GM19467 (cell line): Measurements from ENCODE around the gene NPEPPS.

Experiments
- ATAC-seq: cut with Tn5 transposase; IDR thresholded peaks from one replicate; pipeline ENCODE4 v1.9.1; 2021; ENCODE audit warnings: mild to moderate bottlenecking, moderate library complexity; ENCODE audit not compliant: unreplicated experiment

The NPEPPS gene

DNA sequence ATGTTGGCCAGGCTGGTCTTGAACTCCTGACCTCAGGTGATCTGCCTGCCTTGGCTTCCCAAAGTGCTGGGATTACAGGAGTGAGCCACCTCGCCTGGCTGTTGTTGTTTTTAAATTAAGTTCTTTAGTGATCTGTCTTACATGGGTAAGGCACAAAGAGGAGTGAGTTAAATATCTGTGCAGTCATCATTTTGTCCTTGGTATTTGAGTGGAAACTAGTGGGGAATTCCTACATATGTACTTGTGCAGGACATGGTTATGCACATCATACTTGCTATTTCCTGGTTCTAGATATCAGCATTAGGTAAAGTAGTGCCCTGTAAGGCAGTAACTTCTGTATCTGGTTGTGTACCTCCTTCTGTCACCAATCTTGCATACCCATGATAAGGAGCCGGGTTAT lies 122.5 kb downstream of the NPEPPS start:
- no peak for ATAC-seq

DNA sequence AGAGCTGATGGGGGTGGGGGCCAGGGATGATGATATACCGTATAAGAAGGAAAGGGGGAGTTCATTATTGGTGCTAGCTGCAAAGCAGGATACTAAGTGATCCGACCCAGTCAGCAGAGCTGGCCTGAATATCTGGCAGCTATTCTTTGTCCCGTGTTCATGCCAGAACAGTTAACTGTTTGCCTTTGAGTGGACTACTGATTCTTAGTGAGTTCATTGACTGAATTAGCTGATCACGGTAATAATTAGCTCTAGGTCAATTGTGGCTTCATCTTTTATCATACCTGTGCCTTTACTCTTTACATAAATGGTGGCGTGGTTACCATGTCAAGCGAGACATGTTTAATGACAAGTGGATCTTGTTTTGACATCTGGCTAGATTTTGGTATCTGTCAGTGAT lies 124.1 kb downstream of the NPEPPS start:
- ATAC-seq: no peak

DNA sequence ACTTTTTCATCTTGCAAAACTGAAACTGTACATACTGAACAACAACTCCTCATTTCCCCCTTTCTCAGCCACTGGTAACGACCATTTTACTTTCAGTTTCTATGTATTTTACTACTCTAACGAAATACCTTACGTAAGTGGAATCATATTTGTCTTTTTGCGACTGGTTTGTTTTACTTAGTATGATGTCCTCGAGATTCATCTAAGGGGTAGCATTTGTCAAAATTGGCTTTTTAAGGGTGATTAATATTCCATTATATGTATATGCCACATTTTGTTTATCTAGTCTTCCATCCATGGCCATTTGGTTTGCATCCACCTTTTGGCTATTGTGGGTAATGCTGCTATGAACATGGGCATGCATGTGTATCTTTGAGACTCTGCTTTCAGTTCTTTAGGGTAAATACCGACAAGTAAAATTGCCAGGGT lies 129.2 kb downstream of the NPEPPS start:
- ATAC-seq: no peak

DNA sequence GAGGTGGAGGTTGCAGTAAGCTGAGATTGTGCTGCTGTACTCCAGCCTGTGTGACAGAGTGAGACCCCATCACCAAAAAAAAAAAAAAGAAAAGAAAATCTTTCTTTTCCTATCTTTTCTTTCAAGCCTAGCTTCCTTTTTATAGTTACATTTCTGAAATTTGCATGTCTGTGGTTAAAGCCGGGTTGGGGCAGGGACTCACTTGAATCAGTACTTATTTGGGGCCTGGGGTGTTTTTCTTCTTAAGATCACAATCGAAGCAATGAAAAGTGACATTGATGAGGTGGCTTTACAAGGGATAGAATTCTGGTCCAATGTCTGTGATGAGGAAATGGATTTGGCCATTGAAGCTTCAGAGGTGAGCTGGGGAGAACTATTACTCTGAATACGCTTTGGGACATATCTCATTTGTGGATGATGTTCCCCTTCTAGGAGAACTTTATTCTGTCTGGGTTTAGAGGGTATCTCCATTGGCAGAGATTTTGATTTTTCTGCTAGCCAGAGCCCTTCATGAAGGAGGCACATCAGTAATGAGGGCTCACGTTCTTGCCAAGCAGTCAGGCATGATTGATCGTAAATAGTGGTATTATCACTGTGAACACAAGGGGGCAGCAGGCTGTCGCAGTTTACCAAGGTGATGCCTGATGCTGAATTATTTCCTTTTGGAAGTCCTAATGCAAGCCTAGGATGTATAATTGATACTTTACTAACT lies 133.2 kb downstream of the NPEPPS start:
- no peak for ATAC-seq

DNA sequence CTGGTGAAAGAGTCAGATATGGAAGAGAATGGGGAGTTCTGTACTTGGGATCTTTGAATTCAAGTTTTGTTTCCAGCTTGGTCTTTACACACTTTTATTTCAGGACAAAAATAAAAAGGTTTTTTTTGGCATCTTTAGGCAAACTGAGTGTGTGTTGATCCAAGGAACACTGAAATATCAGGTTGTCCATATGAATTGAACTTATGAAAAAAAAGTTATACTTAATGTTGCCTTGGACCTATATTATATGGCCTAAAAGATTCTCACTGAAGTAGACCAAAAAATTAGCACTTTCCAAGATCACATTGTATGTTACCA lies 133.7 kb downstream of the NPEPPS start:
- no peak for ATAC-seq

DNA sequence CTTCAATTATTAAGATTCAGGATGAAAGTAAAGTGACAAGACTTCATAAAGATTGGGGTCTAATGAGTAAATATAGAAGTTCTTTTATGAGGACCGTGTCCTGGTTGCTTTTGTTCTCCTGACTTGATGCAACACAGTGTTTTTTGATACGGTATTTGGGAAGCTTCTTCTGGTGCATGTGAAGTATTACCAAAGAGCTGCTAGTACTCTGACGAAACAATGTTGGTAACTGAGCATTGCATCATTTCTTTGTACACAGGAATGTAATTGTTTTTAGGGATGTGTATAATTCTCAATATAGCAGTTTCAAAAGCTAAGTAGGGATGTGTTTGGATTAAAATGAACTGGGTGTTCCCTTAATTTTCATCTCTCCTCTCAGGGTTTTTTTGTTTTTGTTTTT lies 134.7 kb downstream of the NPEPPS start:
- ATAC-seq: no peak

DNA sequence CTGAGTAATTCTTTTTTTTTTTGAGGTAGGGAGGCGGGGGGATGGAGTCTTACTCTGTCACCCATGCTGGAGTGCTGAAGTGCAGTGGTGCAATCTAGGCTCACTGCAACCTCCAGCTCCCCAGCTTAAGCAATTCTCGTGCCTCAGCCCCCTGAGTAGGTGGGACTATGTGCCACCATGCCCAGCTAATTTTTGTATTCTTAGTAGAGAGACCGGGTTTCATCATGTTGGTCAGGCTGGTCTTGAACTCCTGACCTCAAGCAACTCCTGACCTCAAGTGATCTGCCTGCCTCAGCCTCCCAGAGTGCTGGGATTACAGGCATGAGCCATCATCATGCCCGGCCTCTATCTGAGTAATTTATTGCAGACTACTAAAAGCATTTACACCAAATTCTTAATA lies 138.2 kb downstream of the NPEPPS start:
- ATAC-seq: no peak

DNA sequence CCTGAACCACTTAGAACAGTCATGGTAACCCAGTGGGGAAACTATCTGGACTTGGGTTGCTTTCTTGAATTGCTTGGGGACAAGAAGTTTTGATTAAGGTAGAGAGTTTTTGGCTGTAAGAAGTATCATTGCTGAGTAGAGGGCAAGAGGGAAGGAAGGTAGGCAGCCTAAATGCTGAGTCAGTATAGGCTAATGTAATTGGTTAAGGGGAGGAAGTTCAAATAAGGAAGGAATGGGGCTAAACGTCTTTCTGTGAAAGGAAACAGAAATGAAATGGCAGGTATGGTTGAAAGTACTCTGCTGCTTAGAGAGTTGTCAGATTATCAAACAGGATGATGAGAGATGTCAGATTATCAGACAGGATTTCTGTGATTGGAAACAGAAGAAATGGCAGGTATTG lies 139.2 kb downstream of the NPEPPS start:
- no peak for ATAC-seq
